ENCODE measurements around the gene SEL1L2.

Gene SEL1L2

GRCh38 chr20:13865791-13866351 is 124.5 kb downstream of the SEL1L2 start:
- DNase-seq (ENCODE audit: low read depth in 3 of 3) = no peak

GRCh38 chr20:13865156-13865555 is 125.3 kb downstream of the SEL1L2 start:
- DNase-seq (ENCODE audit: low read depth in 3 of 3) = no peak

- no peak for DNase-seq (ENCODE audit: low read depth in 3 of 3)
These were observed 127.2 kb downstream of the SEL1L2 start for GRCh38 chr20:13863244-13863643.

- DNase-seq (ENCODE audit: low read depth in 3 of 3) = no peak
These were observed 128.2 kb downstream of the SEL1L2 start for GRCh38 chr20:13862245-13862644.

GRCh38 chr20:13858871-13859270 is 131.5 kb downstream of the SEL1L2 start:
- DNase-seq (ENCODE audit: low read depth in 3 of 3) = no peak

GRCh38 chr20:13858439-13858838 is 132.0 kb downstream of the SEL1L2 start:
- DNase-seq (ENCODE audit: low read depth in 3 of 3) = no peak

- no peak for DNase-seq (ENCODE audit: low read depth in 3 of 3)
These were observed 132.5 kb downstream of the SEL1L2 start for GRCh38 chr20:13857961-13858360.

- DNase-seq (ENCODE audit: low read depth in 3 of 3) = no peak
These were observed 133.1 kb downstream of the SEL1L2 start for GRCh38 chr20:13857304-13857703.

- DNase-seq (ENCODE audit: low read depth in 3 of 3) = no peak
These were observed 134.1 kb downstream of the SEL1L2 start for GRCh38 chr20:13856354-13856753.

GRCh38 chr20:13855613-13856012 is 134.8 kb downstream of the SEL1L2 start:
- no peak for DNase-seq (ENCODE audit: low read depth in 3 of 3)

- DNase-seq (ENCODE audit: low read depth in 3 of 3) = no peak
These were observed 138.1 kb downstream of the SEL1L2 start for GRCh38 chr20:13852306-13852705.

GRCh38 chr20:13851279-13851678 is 139.1 kb downstream of the SEL1L2 start:
- no peak for DNase-seq (ENCODE audit: low read depth in 3 of 3)

GRCh38 chr20:13844296-13844695 is 146.1 kb downstream of the SEL1L2 start:
- no peak for DNase-seq (ENCODE audit: low read depth in 3 of 3)

- no peak for DNase-seq (ENCODE audit: low read depth in 3 of 3)
These were observed 149.2 kb downstream of the SEL1L2 start for GRCh38 chr20:13841206-13841605.

- no peak for DNase-seq (ENCODE audit: low read depth in 3 of 3)
These were observed 150.3 kb downstream of the SEL1L2 start for GRCh38 chr20:13840093-13840465.

- no peak for DNase-seq (ENCODE audit: low read depth in 3 of 3)
These were observed 150.9 kb downstream of the SEL1L2 start for GRCh38 chr20:13839421-13840092.

GRCh38 chr20:13838664-13839063 is 151.8 kb downstream of the SEL1L2 start:
- no peak for DNase-seq (ENCODE audit: low read depth in 3 of 3)

GRCh38 chr20:13831476-13831875 is 158.9 kb downstream of the SEL1L2 start:
- DNase-seq (ENCODE audit: low read depth in 3 of 3) = no peak

- DNase-seq (ENCODE audit: low read depth in 3 of 3) = no peak
These were observed 164.9 kb downstream of the SEL1L2 start for GRCh38 chr20:13825465-13825864.

- no peak for DNase-seq (ENCODE audit: low read depth in 3 of 3)
These were observed 166.0 kb downstream of the SEL1L2 start for GRCh38 chr20:13824459-13824858.

GRCh38 chr20:13822459-13822858 is 168.0 kb downstream of the SEL1L2 start:
- no peak for DNase-seq (ENCODE audit: low read depth in 3 of 3)

- DNase-seq (ENCODE audit: low read depth in 3 of 3) = no peak
These were observed 168.5 kb downstream of the SEL1L2 start for GRCh38 chr20:13821876-13822275.

- DNase-seq (ENCODE audit: low read depth in 3 of 3) = no peak
These were observed 170.3 kb downstream of the SEL1L2 start for GRCh38 chr20:13819885-13820645.

Data from stimulated activated CD4-positive, alpha-beta T cell treated with anti-CD3 and anti-CD28 coated beads, TNF-alpha, amount 100 ng/mL, for 24 hours (primary cell).